Right atrium auricular region (tissue), 2 donors: ENCODE measurements around the gene STX10. TPM values are rescaled to one million over a fixed set of nuclear protein-coding genes. Genes with fewer than 3 reads are reported as not detected.

ENCODE experiments used
- DNase-seq: peaks from one replicate; pipeline ENCODE4 v3.0.0-alpha.2; 2019; ENCODE audit warnings: low spot score
- H3K27ac ChIP-seq, 2 donors: fragments of 200-600 bp; sonication (generic); 1 replicate in 1 of 2; 2 replicates in 1 of 2; pipeline ENCODE4 v1.5.1; 2016 to 2019
- H3K27me3 ChIP-seq, 2 donors: fragments of 200-600 bp; sonication (generic); one replicate each; pipeline versions ENCODE4 v1.5.1 to v1.6.0; 2017 to 2019
- H3K36me3 ChIP-seq: fragments of 200-600 bp; sonication (generic); one replicate; pipeline ENCODE4 v1.5.1; 2016
- H3K4me1 ChIP-seq, 2 donors: fragments of 200-600 bp; sonication (generic); one replicate each; pipeline versions ENCODE4 v1.5.1 to v1.6.0; 2017 to 2019
- H3K4me3 ChIP-seq, 2 donors: fragments of 200-600 bp; sonication (generic); 1 replicate in 1 of 2; 2 replicates in 1 of 2; pipeline ENCODE4 v1.5.1; 2017 to 2019; ENCODE audit warnings: mild to moderate bottlenecking in 1 of 2, moderate library complexity in 1 of 2
- H3K9me3 ChIP-seq, 2 donors: fragments of 200-600 bp; sonication (generic); one replicate each; pipeline ENCODE4 v1.5.1; 2019
- total RNA-seq, 2 donors: library from RNA; depleted of rRNA; stranded (reverse); fragments of >200 nt; gene quantifications; one replicate each; pipeline ENCODE4 v1.1.0, GENCODE V29; 2016
- TF ChIP-seq, protein P1 (sequence below), 2 donors: fragments of 200-600 bp; sonication (generic); IDR thresholded peaks; one replicate each; pipeline ENCODE4 v1.5.1; 2019; ENCODE audit warnings: antibody characterized with exemption in 2 of 2

Gene STX10
- total RNA-seq, 2 donors from 2014 or later = 33.1 to 39.2 TPM

- H3K9me3 ChIP-seq = no peaks in the 10 kb centered on the region
- no peaks in the 10 kb centered on the region for H3K36me3 ChIP-seq
- peaks cover 0 to 56% of the 10 kb centered on the region in 2 donors for H3K4me1 ChIP-seq
- no peak for DNase-seq
- no peaks in the 10 kb centered on the region for H3K27me3 ChIP-seq
- TF ChIP-seq, protein P1, sequence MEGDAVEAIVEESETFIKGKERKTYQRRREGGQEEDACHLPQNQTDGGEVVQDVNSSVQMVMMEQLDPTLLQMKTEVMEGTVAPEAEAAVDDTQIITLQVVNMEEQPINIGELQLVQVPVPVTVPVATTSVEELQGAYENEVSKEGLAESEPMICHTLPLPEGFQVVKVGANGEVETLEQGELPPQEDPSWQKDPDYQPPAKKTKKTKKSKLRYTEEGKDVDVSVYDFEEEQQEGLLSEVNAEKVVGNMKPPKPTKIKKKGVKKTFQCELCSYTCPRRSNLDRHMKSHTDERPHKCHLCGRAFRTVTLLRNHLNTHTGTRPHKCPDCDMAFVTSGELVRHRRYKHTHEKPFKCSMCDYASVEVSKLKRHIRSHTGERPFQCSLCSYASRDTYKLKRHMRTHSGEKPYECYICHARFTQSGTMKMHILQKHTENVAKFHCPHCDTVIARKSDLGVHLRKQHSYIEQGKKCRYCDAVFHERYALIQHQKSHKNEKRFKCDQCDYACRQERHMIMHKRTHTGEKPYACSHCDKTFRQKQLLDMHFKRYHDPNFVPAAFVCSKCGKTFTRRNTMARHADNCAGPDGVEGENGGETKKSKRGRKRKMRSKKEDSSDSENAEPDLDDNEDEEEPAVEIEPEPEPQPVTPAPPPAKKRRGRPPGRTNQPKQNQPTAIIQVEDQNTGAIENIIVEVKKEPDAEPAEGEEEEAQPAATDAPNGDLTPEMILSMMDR (IDR thresholded peaks at IDR 0.05) = no peak
- peak overlapping the region in 1 of 2 donors; percentile 47 for H3K4me3 ChIP-seq
- peak overlapping the region; percentile 91 to 93 for H3K27ac ChIP-seq
Observed at GRCh38 chr19:13164343-13165161, 14.4 kb upstream of the STX10 start.

DNA sequence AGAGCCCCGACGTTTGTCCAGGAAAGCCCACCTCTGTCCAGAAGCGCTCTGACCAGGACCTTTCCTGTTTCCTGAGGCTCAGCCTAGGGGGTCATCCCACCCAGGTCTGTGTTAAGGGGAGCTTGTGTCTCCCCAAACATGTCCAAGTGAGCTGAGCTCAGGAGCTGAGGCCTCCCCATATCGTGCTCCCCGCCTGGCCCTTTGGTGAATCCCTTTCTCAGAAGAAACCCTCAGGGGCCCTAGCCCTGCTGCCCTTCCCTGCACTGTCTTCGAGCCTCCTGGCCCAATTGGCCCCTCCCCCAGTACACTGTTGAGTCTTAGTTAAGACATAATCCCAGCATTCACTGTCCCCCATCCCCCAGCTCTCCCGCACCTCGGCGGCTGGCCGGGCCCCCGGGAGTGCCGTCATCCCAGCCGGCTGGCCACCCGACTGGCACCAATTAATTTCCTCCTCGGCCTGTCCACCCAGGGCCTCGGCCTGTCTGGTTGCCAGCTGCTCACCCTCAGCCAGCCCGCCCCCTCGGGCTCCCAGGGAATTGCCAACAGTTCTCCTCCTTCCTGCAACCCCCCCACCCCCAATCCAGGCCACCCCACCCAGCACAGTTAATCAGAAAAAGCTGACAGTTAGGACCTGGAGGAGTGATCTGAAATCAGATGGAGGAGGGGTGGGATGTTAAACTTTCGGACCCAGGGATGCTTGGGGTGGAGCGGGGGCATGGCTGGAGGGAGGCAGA, 13.6 kb upstream of the STX10 start:
- Histone ChIP-seq H3K27ac (peak overlapping the region; percentile 91 to 93), H3K9me3 (no peaks in the 10 kb centered on the region), H3K36me3 (no peaks in the 10 kb centered on the region), H3K27me3 (no peaks in the 10 kb centered on the region), H3K4me3 (peak overlapping the region in 1 of 2 donors; percentile 47), H3K4me1 (peaks cover 0 to 56% of the 10 kb centered on the region in 2 donors)
- DNase-seq = peak; percentile 83
- TF ChIP-seq, protein P1 (IDR thresholded peaks at IDR 0.05) = no peak

- Histone ChIP-seq H3K4me1 (peaks cover 0 to 53% of the 10 kb centered on the region in 2 donors), H3K27ac (peak overlapping the region; percentile 91 to 93), H3K27me3 (no peaks in the 10 kb centered on the region), H3K4me3 (peak overlapping the region; percentile 38 to 47), H3K36me3 (no peaks in the 10 kb centered on the region), H3K9me3 (no peaks in the 10 kb centered on the region)
- TF ChIP-seq, protein P1 (IDR thresholded peaks at IDR 0.05) = no peak
- peak; percentile 99 for DNase-seq
Observed at GRCh38 chr19:13162724-13163608, 12.8 kb upstream of the STX10 start.

- H3K4me1 ChIP-seq = peaks cover 0 to 38% of the 10 kb centered on the region in 2 donors
- H3K9me3 ChIP-seq = no peaks in the 10 kb centered on the region
- no peak overlapping the region for H3K4me3 ChIP-seq
- no peak for DNase-seq
- TF ChIP-seq, protein P1 (IDR thresholded peaks at IDR 0.05) = no peak
- H3K27me3 ChIP-seq = no peaks in the 10 kb centered on the region
- H3K27ac ChIP-seq = no peak overlapping the region
- H3K36me3 ChIP-seq = no peaks in the 10 kb centered on the region
Observed at GRCh38 chr19:13160557-13160956, 10.4 kb upstream of the STX10 start.

DNA sequence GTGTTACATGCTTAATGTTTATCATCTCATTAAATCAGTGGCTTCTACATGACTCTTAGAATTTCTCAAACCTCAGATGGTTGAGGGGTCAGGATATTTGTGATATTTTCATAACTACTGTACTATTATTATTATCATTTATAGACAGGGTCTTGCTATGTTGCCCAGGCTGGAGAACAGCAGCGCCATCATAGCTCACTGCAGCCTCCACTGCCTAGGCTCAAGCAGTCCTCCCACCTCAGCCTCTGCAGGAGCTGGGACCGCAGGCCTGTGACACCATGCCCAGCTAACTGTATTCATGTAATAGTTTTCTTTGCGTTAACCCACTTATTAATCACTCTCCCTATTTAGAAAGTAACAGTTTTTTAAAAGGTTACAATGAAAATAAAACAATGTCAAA, 9.5 kb upstream of the STX10 start:
- Histone ChIP-seq H3K4me3 (no peak overlapping the region), H3K36me3 (no peaks in the 10 kb centered on the region), H3K27me3 (no peaks in the 10 kb centered on the region), H3K4me1 (peaks cover 0 to 38% of the 10 kb centered on the region in 2 donors), H3K9me3 (no peaks in the 10 kb centered on the region), H3K27ac (no peak overlapping the region)
- TF ChIP-seq, protein P1 (IDR thresholded peaks at IDR 0.05) = no peak
- no peak for DNase-seq
